Left colon (tissue), 2 donors: ENCODE data around the gene AHSG. TPM values are rescaled to one million over a fixed set of nuclear protein-coding genes. Genes with fewer than 3 reads are reported as not detected.
"Not testable (repeated sequence)": the region's sequence is repeated elsewhere in the genome, so short reads cannot be mapped to it uniquely, and the experiment has no call there.

Experiments
- ATAC-seq: fragments of 200-7000 bp; cut with Tn5 transposase; one replicate; pipeline ENCODE4 v1.9.1; 2020; ENCODE audit warnings: mild to moderate bottlenecking, moderate library complexity
- DNase-seq, 2 donors: peaks; one replicate each; pipeline ENCODE4 v3.0.0-alpha.2; 2020
- intact Hi-C, 2 donors: fragments of 100-400 bp; cut with DNase I in 1 of 2; cut with micrococcal nuclease in 1 of 2; formaldehyde crosslinking; loops; one replicate each; pipeline versions ENCODE4 v1.11.2 to v1.14.0; 2022; cut with DNase I, micrococcal nuclease
- long read RNA-seq: library from polyadenylated mRNA; unstranded; transcript quantifications from one replicate; pipeline ENCODE4 v2.0.0, GENCODE V29; 2021
- total RNA-seq, 2 donors: library from RNA; stranded (reverse); fragmentation: NEBNext Ultra II Directional; extraction: Animal tissue kit (Norgen Biotek cat#: 25700); gene quantifications; one replicate each; pipeline ENCODE4 v1.2.1, GENCODE V29; 2021
- donor health status: DM: no; HTN: no; CAD: no.
- donor health status: DM: yes; HTN: yes; CAD: no.

AHSG gene, protein sequence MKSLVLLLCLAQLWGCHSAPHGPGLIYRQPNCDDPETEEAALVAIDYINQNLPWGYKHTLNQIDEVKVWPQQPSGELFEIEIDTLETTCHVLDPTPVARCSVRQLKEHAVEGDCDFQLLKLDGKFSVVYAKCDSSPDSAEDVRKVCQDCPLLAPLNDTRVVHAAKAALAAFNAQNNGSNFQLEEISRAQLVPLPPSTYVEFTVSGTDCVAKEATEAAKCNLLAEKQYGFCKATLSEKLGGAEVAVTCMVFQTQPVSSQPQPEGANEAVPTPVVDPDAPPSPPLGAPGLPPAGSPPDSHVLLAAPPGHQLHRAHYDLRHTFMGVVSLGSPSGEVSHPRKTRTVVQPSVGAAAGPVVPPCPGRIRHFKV
- total RNA-seq, result not detected
- long read RNA-seq, result 0 reads

GRCh38 chr3:186612721-186613636 lies at the start of gene AHSG:
Gene AHSG, plus strand, starts transcription at chr3:186613060. Its CDS starts 82 bp downstream, at chr3:186613142.
- ATAC-seq (no peak), DNase-seq (no peak)
- intact Hi-C loops, result loop anchor here (10.0 kb wide), 2 partner anchors 212 to 1102 kb away; no protein-coding TSS in a partner anchor

GRCh38 chr3:186564586-186564985 lies 48.3 kb upstream of the AHSG start:
- DNase-seq, result no peak
- no peak for ATAC-seq
- intact Hi-C loops, result no loop called here

- DNase-seq (no peak), ATAC-seq (no peak)
- intact Hi-C loops, result no loop called here
These were observed 46.1 kb upstream of the AHSG start for GRCh38 chr3:186566772-186567071.

GRCh38 chr3:186567072-186567921 lies 45.6 kb upstream of the AHSG start, which contains the start of gene TBCCD1:
Gene TBCCD1, minus strand, starts transcription at chr3:186567339. Its CDS starts 3,010 bp downstream, at chr3:186564329.
- intact Hi-C loops, result no loop called here

DNA sequence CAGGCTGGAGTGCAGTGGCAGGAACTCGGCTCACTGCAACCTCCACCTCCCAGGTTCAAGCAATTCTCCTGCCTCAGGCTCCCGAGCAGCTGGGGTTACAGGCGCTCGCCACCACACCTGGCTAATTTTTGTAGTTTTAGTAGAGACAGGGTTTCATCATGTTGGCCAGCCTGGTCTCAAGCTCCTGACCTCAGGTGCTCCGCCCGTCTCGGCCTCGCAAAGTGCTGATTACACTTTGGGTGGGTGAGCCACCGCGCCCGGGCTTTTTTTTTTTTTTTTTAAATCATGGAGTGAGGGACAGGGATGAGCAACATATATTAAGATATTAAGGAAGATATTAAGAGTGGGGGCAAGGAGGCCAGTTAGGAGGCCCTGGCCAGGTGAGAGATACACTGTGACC lies 43.5 kb upstream of the AHSG start:
- ATAC-seq, intact Hi-C loops: not testable (repeated sequence)

More at GRCh38 chr3:186567072-186567921, 45.6 kb upstream of the AHSG start, which contains the start of gene TBCCD1:
- DNase-seq (peak; percentile 91), ATAC-seq (peak; percentile 76)

GRCh38 chr3:186569779-186570095 lies 43.1 kb upstream of the AHSG start:
- DNase-seq (no peak), ATAC-seq (no peak)
- intact Hi-C loops, result no loop called here

More for the DNA sequence above, 43.5 kb upstream of the AHSG start:
- DNase-seq, result not testable (repeated sequence)

- intact Hi-C loops, result no loop called here
- DNase-seq (peak; percentile 98 to 100), ATAC-seq (peak; percentile 77)
These were observed 42.5 kb upstream of the AHSG start, which contains the start of gene DNAJB11 for GRCh38 chr3:186570096-186570940. Gene DNAJB11, plus strand, starts transcription at chr3:186570720. Its CDS starts 178 bp downstream, at chr3:186570898.

- ATAC-seq (no peak), DNase-seq (peak; percentile 18 to 30)
- intact Hi-C loops, result no loop called here
These were observed 41.8 kb upstream of the AHSG start for GRCh38 chr3:186570941-186571643.

- ATAC-seq (no peak), DNase-seq (no peak)
- intact Hi-C loops, result no loop called here
These were observed 41.2 kb upstream of the AHSG start for GRCh38 chr3:186571644-186572013.

GRCh38 chr3:186577521-186577920 lies 35.3 kb upstream of the AHSG start:
- no peak for ATAC-seq
- DNase-seq, result no peak
- intact Hi-C loops, result no loop called here

DNA sequence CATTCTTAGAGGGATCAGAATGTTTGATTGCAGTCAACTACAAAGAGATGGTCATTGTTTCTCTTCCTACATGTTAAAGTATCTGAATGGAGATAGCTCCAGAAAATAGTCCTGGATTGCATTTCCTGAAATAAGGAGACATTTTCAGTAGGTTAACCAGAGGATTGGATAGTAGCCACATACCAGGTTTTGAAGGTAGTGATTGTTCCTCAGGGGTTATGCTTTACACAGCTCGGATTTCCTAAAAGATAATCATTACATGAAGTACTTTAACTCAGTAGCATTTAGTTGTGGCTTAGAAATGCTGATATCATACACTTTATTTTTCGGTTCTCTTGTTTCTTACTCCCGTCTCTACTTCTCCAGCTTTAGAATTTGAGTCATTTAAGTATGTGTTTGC lies 32.1 kb upstream of the AHSG start:
- intact Hi-C loops, result no loop called here
- DNase-seq, result no peak
- no peak for ATAC-seq

- DNase-seq (no peak), ATAC-seq (no peak)
- intact Hi-C loops, result no loop called here
These were observed 30.3 kb upstream of the AHSG start for GRCh38 chr3:186582541-186582940.

DNA sequence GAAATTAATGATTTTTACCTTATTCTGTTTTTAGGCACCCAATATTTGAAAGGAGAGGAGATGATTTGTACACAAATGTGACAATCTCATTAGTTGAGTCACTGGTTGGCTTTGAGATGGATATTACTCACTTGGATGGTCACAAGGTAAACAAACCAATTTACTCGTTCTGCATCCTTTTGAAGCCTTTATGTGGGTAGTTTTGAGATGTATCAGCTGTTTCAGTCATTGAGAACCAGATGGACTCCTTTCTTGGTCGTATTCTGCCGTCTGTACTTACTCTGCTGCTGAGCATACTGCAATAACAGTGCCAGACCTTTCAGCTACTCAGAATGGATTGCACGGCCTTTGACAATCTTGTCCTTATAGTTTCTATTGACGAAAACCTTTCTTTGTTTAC lies 29.0 kb upstream of the AHSG start:
- DNase-seq (no peak), ATAC-seq (no peak)
- intact Hi-C loops, result no loop called here

DNA sequence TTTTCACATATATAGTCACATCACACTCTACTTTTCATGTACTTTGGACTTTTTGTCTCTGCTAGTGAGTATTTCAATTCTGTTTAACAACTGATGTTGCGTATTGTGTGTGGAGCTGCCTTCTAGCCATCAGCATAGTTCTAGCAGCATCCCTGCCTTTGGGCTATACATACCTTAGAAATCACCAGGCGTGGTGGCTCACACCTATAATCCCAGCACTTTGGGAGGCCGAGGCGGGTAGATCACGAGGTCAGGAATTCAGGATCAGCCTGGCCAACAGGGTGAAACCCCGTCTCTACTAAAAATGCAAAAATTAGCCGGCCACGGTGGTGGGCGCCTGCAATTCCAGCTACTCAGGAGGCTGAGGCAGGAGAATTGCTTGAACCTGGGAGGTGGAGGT lies 26.6 kb upstream of the AHSG start:
- DNase-seq, intact Hi-C loops, ATAC-seq: not testable (repeated sequence)

DNA sequence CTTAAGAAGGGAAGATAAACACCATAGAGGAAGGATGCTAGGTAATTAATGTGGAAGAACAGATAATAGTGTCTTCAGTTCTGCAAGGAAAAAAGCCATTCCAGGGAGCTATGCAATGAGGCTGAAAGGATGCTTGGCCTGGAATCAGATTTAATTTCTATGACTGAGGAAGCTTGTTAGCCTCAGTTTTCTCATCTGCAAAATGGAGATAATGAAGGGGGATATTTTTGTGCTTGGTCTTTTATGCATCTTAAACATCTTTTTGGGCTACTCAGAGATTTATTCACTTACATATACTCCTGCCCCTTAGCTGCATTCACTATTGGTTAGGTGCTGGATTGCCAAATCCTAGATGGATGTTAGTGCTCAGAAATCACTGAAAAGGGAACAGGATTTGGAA lies 25.7 kb upstream of the AHSG start:
- intact Hi-C loops, result no loop called here
- DNase-seq (no peak), ATAC-seq (no peak)

DNA sequence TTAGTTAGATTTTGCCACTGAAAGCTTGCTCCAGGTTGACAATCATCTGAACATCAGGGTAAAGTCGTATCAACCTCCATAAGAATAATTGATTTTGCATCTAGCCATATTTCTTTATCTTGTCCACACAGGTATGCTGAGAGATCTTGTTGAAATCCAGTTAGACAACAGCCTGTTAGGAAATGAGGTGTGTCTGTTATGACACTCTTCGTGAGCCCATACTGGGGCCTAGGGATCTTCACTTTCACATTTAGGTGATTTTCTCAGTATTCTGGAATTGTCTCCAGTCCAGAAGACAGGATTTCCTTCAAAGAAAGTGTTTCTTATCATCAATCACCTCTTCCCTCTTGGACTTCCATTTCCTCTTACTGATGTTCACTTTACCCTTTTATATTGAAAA lies 24.2 kb upstream of the AHSG start:
- ATAC-seq, result peak; percentile 48
- intact Hi-C loops, result no loop called here
- DNase-seq, result no peak

DNA sequence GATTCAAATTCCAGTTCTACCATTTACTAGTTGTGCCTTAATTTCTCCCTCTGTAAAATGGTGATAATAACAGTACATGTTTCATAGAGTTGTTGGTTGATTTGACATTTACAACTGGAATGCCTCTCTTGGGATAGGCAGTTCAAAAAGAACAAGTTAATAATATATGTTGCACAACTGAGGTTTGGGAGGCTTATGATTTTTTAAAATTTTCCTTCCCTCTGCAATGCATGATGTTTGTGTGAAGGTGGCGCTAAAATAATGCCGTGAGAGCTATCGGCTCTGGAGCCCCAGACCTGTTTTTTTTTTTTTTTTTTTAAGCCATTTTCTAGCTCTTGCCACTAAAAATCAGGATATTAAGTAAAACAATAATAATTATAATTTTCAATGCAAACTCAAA lies 23.7 kb upstream of the AHSG start:
- no peak for DNase-seq
- ATAC-seq, result peak; percentile 38
- intact Hi-C loops, result no loop called here
